Measurements from ENCODE around the gene FBXL13.
"Not testable (repeated sequence)": the region's sequence is repeated elsewhere in the genome, so short reads cannot be mapped to it uniquely, and the experiment has no call there.

Gene FBXL13

DNA sequence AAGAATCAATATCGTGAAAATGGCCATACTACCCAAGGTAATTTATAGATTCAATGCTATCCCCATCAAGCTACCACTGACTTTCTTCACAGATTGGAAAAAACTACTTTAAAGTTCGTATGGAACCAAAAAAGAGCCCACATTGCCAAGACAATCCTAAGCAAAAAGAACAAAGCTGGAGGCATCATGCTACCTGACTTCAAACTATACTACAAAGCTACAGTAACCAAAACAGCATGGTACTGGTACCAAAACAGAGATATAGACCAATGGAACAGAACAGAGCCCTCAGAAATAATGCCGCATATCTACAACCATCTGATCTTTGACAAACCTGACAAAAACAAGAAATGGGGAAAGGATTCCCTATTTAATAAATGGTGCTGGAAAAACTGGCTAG, 53.7 kb downstream of the FBXL13 start:
- DNase-seq, result not testable (repeated sequence)

DNA sequence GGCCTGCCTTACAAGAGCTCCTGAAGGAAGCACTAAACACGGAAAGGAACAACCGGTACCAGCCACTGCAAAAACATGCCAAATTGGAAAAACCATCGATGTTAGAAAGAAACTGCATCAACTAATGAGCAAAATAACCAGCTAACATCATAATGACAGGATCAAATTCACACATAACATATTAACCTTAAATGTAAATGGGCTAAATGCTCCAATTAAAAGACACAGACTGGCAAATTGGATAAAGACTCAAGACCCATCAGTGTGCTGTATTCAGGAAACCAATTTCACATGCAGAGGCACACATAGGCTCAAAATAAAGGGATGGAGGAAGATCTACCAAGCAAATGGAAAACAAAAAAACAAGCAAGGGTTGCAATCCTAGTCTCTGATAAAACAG, 56.3 kb downstream of the FBXL13 start:
- DNase-seq, result not testable (repeated sequence)

DNA sequence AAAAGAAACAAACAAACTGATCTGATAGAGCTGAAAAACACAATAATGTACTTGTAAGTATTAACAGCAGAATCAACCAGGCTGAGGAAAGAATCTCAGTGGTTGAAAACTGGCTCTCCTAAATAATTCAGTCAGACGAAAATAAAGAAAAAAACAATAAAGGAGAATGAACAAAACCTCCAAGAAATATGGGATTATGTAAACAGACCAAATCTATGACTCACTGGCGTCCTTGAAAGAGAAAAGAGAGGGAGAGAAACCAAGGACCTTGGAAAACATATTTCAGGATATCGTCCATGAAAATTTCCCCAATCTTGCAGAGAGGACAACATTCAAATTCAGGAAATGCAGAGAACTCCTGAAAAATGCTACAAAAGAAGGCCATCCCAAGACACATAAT, 62.9 kb downstream of the FBXL13 start:
- no peak for DNase-seq

DNA sequence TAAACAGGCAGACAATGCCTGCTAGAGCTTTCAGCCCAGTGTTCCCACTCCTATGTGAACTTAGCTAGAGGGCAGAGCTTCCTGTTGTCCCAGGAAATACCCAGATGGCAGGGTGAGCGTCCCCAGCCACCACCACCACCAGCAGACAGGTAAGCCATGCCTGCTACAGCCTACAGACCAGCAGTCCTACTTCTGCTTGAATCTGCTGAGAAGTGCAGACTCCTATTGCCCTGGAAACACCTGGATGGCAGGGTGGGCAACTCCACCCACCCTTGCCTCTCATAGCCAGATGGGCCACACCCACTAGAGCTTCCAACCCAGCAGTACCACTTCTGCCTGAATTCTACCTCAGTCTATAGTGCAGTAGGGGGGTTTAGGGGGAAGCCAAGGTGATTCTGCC, 64.4 kb downstream of the FBXL13 start:
- DNase-seq, result no peak

DNA sequence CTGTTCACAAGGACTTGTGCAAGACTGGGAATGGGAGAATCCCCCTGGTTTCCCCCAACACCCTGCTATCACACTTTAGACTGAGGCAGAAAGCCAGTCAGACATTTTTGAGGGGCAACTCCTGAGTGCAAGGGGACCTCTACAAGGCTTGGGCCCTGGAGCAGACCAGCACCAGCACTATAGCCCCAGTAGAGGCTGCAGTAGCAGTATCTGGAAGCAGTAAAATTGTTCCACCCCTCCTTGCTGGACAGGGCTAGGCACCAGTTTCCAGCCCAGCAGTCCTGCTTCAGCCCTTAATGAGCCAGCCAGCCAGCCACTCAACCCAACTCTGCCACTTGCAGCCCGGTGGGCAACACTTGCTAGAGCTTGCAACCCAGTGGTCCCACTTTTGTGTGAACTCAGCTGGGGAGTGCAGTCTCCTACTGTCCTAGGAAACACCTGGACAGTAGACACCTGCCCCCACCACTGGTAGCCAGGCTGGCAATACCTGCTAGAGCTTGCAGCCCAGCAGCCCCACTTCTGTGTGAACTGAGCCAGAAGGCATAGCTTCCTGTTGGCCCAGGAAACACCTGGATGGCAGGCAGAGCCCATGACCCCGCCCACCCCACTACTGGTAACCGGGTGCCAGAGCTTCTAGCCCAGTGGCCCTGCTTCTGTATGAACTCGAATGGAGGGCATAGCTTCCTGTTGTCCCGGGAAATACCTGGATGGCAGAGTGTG, 65.0 kb downstream of the FBXL13 start:
- peak; percentile 54 for DNase-seq

DNA sequence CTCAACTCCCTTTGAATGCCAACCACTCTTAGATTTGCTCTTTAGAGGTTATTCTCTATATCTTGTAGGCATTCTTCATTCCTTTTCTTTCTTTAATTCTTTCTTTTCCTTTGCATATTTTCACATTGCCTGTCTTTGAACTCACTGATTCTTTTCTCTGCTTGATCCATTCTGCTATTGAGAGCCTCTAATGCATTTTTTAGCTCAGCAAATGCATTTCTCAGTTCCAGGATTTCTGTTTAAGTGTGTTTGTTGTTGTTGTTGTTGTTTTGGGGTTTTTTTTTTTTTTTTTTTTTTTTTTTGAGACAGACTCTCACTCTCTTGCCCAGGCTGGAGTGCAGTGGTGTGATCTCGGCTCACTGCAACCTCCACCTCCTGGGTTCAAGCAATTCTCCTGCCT, 71.6 kb downstream of the FBXL13 start:
- no peak for DNase-seq

DNA sequence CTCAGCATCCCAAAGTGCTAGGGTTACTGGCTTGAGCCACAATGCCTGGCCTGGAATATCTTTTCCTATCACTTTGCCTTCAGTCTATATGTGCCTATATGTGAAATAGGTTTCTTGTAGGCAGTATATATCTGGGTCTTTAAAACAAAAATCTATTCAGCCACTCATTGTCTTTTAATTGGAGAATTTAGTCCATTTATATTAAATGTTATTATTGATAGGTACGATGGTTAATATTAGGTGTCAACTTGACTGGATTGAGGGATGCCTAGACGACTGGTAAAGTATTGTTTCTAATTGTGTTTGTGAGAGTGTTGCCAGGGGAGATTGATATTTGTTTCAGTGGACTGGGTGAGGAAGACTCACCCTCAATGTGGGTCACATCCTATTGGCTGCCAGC, 73.4 kb downstream of the FBXL13 start:
- DNase-seq, result no peak

DNA sequence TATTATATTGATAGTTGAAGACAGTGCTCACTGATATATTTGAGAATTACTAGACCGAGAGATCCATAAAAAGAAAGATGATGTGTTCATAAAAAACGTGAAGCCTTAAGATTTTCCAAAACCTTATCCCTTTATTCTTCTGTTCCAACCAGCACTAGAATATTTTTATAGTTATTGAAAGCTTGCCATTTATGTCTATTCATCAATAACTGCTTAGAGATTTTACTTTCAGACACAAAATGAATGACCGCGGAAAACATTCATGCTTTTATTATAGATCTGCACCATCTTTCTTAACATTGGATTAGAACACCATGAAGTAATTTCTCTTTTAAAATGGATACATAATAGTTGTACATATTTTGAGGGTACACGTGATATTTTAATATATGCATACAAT, 77.6 kb downstream of the FBXL13 start:
- no peak for DNase-seq

DNA sequence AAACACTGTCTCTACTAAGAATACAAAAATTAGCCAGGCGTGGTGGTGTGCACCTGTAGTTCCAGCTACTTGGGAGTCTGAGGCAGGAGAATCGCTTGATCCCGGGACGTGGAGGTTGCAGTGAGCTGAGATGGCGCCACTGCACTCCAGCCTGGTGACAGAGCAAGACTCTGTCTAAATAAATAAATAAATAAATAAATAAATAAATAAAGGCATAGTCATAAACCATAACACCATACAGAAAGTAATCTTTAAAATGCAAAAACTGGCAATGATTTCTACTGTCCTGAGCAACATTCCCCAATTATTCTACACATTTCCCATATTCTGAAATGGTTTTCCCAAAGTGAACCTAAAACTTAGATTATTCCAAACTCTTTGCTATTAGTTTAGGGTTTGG, 79.0 kb downstream of the FBXL13 start:
- not testable (repeated sequence) for DNase-seq

DNA sequence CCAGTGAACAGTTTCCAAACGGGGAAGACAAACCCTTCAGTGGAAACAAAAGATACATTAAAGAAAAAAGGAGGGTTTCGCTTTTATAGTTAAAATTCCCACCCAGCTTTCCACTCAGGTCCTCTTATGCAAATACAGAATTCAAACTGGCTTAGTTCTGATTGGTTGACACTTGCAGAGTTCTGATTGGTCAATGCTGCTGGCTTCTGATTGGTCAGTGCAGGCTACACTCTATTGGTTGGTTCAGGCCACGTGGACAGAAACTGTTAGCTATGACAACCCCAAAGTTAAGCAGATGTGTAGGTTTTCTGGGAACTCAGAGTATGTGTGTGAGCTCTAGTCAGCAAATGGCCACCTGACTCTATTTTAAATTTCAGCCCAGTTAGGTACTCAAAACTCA, 80.0 kb downstream of the FBXL13 start:
- DNase-seq, result no peak

DNA sequence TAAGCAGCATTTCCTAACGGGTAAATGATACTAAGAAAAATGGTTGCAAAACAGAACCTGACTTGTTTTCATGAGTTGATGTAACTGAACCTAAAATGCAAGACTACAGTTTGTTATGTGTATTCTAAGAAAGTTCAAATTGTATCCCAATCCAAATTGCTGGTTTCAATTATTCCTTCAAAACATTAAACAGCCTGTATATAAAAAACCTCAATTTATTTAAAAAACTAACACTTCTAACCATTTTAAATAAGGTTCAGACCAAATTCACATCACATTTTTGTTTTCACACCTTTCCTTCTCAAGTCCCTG, 80.9 kb downstream of the FBXL13 start:
- DNase-seq, result no peak

DNA sequence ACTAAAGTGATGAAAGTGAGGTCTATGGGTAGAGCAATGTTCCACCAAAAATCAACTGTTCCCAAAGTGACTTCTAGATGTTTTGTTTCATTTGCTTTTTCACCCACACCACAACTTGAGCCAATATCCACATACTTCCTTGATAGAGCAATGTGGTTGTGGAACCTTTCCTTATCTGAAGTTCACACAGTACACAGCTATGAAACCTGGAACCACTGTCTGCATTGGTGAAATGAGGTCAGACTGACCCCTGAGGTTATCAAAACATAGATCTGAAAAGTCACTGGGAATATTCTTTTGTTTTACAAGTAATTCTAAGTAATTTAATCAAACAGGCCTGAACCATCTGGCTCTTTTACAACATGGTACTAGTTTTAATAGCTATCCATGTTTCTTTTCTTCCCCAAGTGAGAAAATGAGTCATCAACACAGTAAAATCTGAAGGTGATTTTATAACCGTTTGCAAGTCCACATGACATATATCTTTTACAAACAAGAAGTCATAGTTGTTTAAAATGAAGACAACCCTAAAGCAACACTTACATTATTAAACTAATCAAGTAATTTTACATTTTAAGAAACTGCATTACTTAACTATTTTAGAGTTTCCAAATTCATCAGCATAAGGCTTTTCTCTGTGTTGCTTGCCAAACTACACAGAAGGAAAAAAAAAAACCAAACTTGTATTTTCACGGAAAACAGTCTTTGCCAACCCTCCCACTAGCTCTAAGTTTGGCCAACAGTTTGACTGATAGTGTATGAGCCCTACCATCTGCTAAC, 81.5 kb downstream of the FBXL13 start:
- peak; percentile 87 for DNase-seq

DNA sequence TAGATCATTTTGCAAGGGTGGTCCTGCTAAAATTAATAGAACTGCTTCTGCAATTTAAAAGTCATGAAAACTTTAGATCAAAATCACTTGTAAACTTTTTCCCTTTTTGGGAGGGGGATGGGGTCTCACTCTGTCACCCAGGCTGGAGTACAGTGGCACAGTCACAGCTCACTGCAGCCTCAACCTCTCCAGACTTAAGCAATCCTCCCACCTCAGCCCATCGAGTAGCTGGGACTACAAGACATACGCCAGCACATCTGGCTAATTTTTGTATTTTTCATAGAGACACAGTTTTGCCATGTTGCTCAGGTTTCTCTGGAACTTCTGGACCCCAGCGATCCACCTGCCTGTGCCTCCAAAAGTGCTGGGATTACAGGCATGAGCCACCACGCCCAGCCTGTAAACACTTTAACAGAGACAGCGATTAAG, 82.1 kb downstream of the FBXL13 start:
- DNase-seq, result no peak

DNA sequence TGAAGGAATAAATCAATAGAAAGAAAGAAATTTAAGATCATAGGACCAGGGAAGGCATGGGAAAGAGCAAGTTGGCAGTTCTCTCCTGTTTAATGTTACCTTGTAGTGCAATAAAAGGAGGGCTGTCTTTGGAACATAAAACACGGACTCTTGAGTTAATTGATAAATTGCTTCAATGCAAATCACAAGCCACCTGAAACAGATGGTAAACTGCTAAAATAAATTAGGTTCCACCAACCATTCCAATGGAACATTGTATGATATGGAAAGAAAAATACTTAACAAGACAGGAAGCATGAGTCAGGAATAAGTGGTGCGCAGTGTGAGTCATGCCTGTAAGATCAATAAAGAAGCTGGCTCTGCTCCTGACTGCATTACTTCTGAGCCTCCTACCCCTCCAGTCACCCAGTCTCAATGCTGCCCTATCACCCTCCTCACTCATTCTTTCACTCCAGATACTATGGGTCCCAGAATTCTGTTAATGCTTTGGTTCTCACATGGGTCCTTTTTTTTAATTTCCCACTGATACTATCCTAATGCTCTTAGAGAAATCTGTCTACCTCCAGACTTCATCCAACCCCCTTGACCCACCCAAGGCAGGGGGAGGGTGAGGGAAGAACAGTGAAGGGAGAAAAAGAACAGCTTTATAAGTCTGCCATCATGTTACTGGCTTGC, 82.9 kb downstream of the FBXL13 start:
- peak; percentile 44 for DNase-seq

DNA sequence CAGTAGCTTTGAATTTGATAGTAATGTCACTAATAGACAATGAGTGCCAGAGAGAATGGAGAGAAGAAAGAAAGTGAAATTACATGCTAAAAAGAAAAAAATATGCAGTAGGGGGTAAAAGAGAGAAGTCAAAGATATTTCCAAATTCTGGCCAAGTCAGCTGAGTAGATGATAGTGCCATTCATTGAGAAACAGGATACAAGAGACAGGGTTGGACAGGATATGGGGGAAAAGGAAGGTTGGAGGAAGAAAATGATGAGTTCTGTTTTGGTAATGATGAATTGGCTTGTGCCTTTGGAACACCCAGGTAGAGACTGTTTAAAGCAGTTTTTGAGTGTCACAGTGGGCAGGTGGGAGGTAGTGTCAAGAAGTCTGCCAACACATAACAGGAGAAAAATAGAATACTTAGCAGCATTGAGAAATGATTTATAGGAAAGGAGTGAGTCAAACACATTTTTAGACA, 83.5 kb downstream of the FBXL13 start:
- peak; percentile 59 for DNase-seq

DNA sequence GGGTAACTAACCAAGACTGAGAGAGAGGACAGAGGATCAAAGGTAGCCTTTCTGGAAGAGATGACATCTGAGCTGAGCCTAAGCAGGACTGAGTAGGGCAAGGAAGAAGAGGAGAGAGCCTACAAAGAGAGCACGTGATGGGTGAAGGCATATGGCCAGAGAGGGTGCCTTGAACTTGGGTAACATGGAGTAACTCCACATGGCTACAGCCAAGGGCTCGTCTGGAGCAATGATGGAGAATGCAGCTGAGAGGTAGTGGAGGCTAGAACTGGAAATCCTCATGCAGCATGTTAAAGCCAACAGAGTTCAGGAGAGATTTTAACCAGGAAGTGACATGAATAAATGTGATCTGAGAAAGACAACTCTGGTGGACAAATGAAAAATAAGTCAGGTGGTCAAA, 84.0 kb downstream of the FBXL13 start:
- DNase-seq, result no peak

DNA sequence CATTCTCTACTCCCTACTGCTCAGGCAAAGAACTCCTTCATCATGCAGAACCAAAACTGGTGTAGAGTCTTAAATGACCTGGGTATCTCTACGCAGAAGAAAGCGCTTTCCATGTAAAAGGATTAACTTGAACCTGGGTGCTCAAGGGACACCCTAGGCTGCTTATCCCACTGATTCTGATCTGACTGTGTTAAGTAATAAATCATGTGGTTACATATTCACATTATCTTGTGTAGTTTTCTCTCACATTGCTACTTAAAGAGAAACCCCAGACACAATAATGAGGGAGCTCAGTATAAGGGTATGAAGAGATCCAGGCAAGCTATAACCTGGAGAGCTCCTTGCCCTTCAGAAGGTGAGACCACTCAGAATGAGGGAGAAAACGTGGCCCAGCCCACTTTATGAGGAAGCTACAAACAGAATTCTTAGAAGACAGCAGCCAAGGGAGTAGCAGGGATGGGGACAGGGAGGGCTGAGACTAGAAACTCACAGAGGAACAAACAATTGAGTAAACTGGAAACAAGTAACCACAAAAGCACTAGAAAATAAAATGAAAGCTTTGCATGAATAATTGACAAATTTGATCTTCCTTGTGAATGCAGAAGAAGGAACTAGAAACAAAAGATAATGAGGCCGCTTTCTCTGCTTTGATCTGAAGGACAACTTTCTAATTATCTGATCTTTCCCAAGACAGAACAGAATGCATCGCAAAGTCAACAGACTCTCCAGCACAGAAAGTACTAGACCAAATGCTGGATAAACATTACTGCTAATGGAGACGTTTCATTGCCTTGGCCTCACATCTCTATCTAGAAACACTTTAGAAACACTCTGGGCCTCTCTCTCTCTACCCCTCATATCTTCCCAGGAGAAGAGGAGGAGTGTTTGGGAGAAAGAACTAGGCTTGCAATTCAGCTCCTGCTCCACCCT, 85.7 kb downstream of the FBXL13 start:
- peak; percentile 46 for DNase-seq

DNA sequence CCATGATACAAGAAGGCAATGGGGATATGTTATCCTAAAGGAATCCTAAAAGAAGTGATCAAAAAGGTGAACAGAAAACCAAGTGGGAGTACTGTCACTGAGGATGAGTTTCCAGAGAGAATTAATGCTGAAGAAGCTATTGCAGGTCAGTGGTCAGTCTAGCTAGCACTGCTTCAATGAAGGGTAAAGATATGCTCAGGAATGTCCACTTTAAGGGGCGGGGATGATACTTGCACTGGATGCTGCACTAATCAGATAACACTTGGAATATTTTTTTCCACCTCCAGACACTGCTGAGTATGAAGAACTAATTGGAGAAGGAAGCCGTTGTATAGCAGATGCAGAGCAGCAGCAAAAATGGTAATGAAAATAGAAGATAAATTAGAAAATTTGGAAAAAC, 86.5 kb downstream of the FBXL13 start:
- DNase-seq, result no peak

DNA sequence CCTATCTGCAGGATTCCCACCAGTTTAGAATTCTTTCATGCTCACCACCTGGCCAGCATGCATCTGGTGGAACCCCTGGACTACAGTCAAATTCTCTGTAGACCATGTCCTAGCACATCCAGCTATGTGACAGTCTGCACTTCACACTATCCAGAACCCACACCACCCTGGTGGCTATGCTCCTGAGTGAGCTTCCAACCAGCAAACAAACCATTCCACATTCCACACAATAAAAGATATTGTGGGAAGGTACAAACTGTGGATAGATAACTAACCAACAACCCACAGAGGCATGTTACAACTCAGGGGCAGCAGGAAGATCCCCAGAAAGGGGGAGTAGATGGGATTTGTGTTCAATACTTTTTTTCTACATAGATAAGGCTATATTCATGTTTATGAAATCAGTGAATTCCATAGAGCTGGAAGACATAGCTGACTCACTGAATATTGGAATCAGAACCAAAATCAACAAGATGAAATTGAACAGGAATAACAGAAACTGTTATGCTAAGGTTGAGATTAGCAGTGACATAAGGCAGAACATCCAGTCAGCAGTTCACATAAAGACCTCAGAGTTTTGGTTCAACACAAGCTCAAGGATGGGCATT, 89.3 kb downstream of the FBXL13 start:
- DNase-seq, result no peak

DNA sequence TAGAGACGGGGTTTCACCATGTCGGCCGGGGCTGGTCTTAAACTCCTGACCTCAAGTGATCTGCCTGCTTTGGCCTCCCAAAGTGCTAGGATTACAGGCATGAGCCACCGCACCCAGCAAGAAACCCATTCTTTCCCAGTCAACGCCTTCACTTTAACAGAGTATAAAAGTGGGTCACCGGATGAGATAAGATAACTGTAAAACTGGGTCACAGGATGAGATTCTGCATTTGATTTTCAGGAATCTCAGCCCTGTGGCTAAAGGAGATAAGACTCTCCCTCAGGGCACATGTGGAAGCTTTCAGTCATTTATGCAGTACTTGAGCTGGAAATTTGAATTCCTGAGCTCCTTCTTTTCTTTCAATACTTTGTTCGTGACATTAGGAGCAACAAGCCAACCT, 91.0 kb downstream of the FBXL13 start:
- DNase-seq, result no peak

DNA sequence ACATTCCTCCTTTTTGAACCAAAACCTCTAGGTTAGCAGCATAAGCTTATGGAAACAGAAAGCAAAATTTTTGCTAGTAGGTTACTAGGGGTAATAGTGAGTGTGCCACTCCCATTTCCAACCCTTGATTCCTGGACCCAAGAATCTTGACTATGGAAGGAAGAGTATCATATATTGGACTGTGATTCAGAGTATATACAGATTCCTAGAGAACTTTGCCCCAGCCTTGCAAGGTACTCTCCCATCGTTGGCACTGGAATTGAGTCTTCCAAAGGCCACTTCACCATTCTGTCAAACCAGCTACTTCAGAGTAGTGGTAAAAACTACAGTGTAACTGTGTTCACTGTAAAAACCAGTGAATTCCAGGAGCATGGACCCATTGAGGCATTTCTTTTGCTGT, 92.4 kb downstream of the FBXL13 start:
- DNase-seq, result no peak

DNA sequence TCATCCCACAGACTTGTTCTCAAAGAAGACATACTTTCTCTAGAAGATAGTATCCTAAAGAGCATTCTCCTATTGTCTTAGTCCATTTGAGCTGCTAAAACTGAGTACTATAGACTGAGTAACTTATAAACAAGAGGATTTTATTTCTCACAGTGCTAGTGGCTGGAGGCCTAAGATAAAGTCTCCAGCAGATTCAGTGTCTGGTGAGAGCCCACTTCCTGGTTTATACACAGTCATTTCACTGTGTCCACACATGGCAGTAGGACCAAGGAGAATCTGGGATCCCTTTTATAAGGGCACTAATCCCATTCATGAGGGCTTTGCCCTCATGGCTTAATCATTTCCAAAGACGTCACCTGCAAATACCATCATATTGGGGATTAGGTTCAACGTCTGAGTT, 93.1 kb downstream of the FBXL13 start:
- DNase-seq, result peak; percentile 64

DNA sequence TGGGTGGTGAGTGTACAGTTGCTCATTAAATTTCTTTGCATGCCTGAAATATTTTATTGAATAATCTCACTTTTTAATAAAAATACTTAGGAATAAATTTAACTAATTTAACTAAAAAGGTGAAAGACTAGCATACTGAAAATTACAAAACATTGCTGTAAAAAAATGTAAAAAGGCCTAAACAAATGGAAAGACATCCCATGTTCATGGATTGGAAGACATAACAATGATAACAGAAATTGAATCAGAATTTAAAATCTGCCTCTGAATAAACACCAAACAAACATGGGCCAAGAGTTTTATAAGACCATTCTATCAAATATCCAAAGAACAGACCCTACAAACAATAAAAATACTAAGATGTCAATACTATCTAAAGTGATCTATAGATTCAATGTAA, 94.9 kb downstream of the FBXL13 start:
- DNase-seq, result no peak

All from hematopoietic multipotent progenitor cell treated with erythropoietin and hydrocortisone succinate and interleukin-3 and kit ligand, for 4 days (in vitro differentiated cells).